Calu3 (cell line): ENCODE measurements around the gene CHRND. TPM values are rescaled to one million over a fixed set of nuclear protein-coding genes. Genes with fewer than 3 reads are reported as not detected.

ENCODE experiments used
- BruUV-seq: library from RNA; stranded (reverse); fragments of 400-500 nt; replicated peaks from 2 replicates; lab custom pipeline; 2021; lab: Mats Ljungman, UMichigan
- CTCF ChIA-PET: fragments of 300-600 bp; sonication (Branson Sonifier 250); formaldehyde crosslinking; loops from one replicate; lab custom pipeline; 2022; ENCODE audit warnings: antibody characterized with exemption; lab: Charles Lee
- DNase-seq: peaks from one replicate; pipeline ENCODE4 v3.0.0; 2022
- H3K27ac Mint-ChIP-seq: one replicate; pipeline ENCODE4 v1.8.0; 2022; ENCODE audit warnings: mixed read lengths; ENCODE audit not compliant: unreplicated experiment
- H3K27me3 Mint-ChIP-seq: one replicate; pipeline ENCODE4 v1.8.0; 2022; ENCODE audit warnings: mixed read lengths; ENCODE audit not compliant: unreplicated experiment
- H3K36me3 Mint-ChIP-seq: one replicate; pipeline ENCODE4 v1.8.0; 2022; ENCODE audit warnings: mild to moderate bottlenecking, moderate library complexity, mixed read lengths; ENCODE audit not compliant: insufficient read depth, unreplicated experiment
- H3K4me1 Mint-ChIP-seq: one replicate; pipeline ENCODE4 v1.8.0; 2022; ENCODE audit warnings: mild to moderate bottlenecking, low read depth, mixed read lengths; ENCODE audit not compliant: unreplicated experiment
- H3K4me3 Mint-ChIP-seq: one replicate; pipeline ENCODE4 v1.8.0; 2022; ENCODE audit warnings: mild to moderate bottlenecking, low read depth, moderate library complexity, mixed read lengths; ENCODE audit not compliant: unreplicated experiment
- H3K9me3 Mint-ChIP-seq: one replicate; pipeline ENCODE4 v1.8.0; 2022; ENCODE audit warnings: low read depth, mixed read lengths; ENCODE audit not compliant: unreplicated experiment
- CTCF ChIP-seq: fragments of 200-600 bp; IDR thresholded peaks from one replicate; pipeline ENCODE4 v1.8.0; 2022; ENCODE audit warnings: antibody characterized with exemption; ENCODE audit not compliant: unreplicated experiment
- intact Hi-C: fragments of 100-400 bp; cut with micrococcal nuclease; formaldehyde crosslinking; loops from one replicate; pipeline ENCODE4 v1.10.0; 2022; ENCODE audit not compliant: unreplicated experiment
- total RNA-seq: library from RNA; stranded (reverse); gene quantifications from 2 replicates; pipeline ENCODE4 v1.2.3, GENCODE V29; 2022

CHRND gene
- total RNA-seq, 1 experiment from 2014 or later: not detected

- no peaks in the 10 kb centered on the region for H3K27me3 Mint-ChIP-seq
- no peak overlapping the region for H3K4me3 Mint-ChIP-seq
- TF ChIP-seq CTCF: no peak
- H3K4me1 Mint-ChIP-seq: peaks cover 28% of the 10 kb centered on the region
- no peak overlapping the region for H3K27ac Mint-ChIP-seq
- intact Hi-C loops: no loop called here
- no peak for DNase-seq
- peaks cover 2% of the 10 kb centered on the region for H3K9me3 Mint-ChIP-seq
- CTCF ChIA-PET: no interaction called here
- peaks cover 52% of the 10 kb centered on the region for H3K36me3 Mint-ChIP-seq
- BruUV-seq: no TSS peak
Measured at GRCh38 chr2:232547991-232548390, 22.0 kb downstream of the CHRND start.

GRCh38 chr2:232549655-232550353 lies 23.8 kb downstream of the CHRND start:
- CTCF ChIA-PET: no interaction called here
- H3K27me3 Mint-ChIP-seq: no peaks in the 10 kb centered on the region
- peak overlapping the region; percentile 81 for H3K4me3 Mint-ChIP-seq
- intact Hi-C loops: no loop called here
- H3K9me3 Mint-ChIP-seq: peaks cover 2% of the 10 kb centered on the region
- BruUV-seq: TSS peak; percentile 64
- peaks cover 45% of the 10 kb centered on the region for H3K4me1 Mint-ChIP-seq
- H3K27ac Mint-ChIP-seq: peak overlapping the region; percentile 78
- DNase-seq: no peak
- H3K36me3 Mint-ChIP-seq: peaks cover 55% of the 10 kb centered on the region
- TF ChIP-seq CTCF: no peak

- no peaks in the 10 kb centered on the region for H3K27me3 Mint-ChIP-seq
- no TSS peak for BruUV-seq
- H3K27ac Mint-ChIP-seq: peak within 1 kb of the TSS; percentile 78
- CTCF ChIA-PET: interaction anchor here (0.6 kb wide), 1 partner anchor 960 kb away, joined by 4 read pairs; no protein-coding TSS in a partner anchor
- H3K9me3 Mint-ChIP-seq: peaks cover 2% of the 10 kb centered on the region
- intact Hi-C loops: no loop called here
- peaks cover 46% of the 10 kb centered on the region for H3K4me1 Mint-ChIP-seq
- DNase-seq: peak; percentile 94
- H3K36me3 Mint-ChIP-seq: peaks cover 57% of the 10 kb centered on the region
- H3K4me3 Mint-ChIP-seq: peak within 1 kb of the TSS; percentile 81
- peak; percentile 44 for TF ChIP-seq CTCF
Measured at GRCh38 chr2:232550354-232551249, 24.6 kb downstream of the CHRND start, which contains the start of the genes EIF4E2 and TIGD1. Gene EIF4E2 (plus strand): TSS chr2:232550689. CDS start chr2:232550725, 36 bp downstream. Gene TIGD1 (minus strand): TSS chr2:232550557. CDS start chr2:232549882, 675 bp downstream.

- intact Hi-C loops: no loop called here
- TF ChIP-seq CTCF: no peak
- peaks cover 46% of the 10 kb centered on the region for H3K4me1 Mint-ChIP-seq
- H3K27me3 Mint-ChIP-seq: no peaks in the 10 kb centered on the region
- H3K4me3 Mint-ChIP-seq: peak overlapping the region; percentile 81
- peaks cover 60% of the 10 kb centered on the region for H3K36me3 Mint-ChIP-seq
- DNase-seq: no peak
- peak overlapping the region; percentile 78 for H3K27ac Mint-ChIP-seq
- H3K9me3 Mint-ChIP-seq: peaks cover 2% of the 10 kb centered on the region
- CTCF ChIA-PET: no interaction called here
- BruUV-seq: TSS peak; percentile 33
Measured at GRCh38 chr2:232551250-232551638, 25.3 kb downstream of the CHRND start.
